GM19467 (cell line): ENCODE results near the gene FAM241B.

Source experiments
- ATAC-seq: cut with Tn5 transposase; IDR thresholded peaks from one replicate; pipeline ENCODE4 v1.9.1; 2021; ENCODE audit warnings: mild to moderate bottlenecking, moderate library complexity; ENCODE audit not compliant: unreplicated experiment

FAM241B gene

DNA sequence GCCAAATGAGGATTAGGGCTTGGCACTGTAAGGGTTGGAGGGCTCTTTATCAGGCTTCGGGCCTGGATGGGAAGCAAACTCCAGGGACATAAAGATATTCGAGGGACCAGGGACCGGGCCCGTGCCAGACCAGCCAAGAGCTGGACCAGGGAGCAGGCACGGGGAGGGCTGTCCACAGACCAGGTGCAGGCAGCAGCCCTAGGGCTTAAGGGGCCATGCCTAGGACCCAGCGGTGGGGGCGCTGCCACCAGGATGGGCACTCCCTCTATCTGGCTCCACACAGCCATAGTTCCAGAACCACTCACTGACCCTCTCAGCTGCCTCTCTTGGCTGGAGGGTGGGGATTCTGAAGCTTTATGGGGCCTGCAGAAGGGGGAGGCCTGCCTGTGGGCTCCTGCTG lies 32.9 kb downstream of the FAM241B start:
- ATAC-seq: no peak

GRCh38 chr10:69663369-69663947 lies 33.4 kb downstream of the FAM241B start:
- ATAC-seq: no peak

DNA sequence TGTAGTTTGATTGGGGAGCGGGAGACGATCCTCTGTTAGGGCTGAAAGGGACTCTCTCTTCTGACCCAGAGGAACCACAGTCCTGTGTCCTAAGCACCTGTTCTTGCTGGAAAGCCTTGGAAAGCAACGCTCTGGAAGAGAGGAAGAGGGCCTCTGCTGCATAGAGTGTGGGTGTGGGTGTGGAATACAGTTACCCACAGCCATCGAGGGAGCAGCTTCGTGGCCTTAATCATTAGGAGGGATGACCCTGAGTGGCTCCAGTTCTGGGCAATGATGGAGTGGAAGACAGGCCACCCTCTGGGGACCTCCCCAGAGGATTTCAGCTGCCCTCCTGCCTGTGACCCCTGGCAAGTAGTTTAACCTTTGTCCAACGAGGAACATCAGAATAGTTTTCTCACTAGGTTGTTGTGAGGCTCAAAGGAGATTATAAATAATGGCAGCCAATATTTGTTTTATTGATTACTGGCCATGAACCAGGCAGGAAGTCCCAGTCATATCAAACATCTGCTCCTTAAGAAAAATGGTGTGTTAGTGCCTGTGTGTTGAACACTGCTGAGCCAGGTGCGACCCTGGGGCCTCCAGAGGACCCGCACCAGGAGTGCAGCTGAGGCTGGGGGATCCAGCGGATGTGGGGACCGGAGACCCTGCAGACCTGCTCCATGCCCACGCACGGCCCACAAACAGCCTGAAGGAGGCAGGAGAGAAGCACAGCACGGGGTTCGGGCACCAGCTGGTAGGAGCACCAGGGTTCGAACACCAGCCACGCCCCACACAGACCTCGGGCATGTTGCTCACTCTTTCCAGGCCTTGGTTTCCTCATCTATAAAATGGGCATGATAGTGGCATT lies 35.6 kb downstream of the FAM241B start:
- ATAC-seq: no peak

DNA sequence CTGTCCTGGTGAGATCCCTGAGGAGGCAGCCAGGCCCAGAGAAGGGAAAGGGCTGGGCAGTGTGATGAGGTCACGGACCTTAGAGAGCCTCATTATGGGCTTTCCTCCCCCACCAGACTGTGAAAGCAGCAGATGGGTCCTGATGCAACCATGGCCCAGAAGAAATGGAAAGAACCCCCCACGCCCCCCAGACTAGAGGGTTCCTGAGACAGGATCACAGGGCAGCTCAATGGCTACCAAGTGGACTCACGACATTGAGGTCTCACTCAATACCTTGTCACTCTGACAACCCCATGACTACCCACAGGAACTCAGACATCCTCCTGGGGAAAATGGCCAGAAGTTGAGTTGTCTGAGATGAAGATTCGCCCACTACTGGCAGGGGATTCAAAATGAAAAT lies 36.7 kb downstream of the FAM241B start:
- no peak for ATAC-seq

DNA sequence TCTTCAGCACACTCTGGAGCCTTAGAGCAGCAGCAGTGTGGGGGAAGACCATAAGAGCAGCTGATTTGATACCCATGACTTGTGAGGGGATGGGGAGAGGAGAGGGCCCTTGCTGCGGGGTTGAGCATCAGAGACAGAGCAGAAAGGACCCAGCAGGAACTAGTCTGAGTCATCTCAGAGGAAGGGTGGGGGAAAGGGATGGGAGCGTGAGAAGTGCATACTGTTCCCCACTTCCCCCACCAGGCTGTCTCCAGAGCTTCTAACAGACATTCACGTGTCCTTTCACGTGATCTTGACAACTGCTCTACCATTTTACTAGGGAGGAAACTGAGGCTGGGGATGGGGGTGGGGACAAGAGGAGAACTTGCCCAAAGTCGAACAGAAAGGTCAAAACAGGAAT lies 38.7 kb downstream of the FAM241B start:
- no peak for ATAC-seq

DNA sequence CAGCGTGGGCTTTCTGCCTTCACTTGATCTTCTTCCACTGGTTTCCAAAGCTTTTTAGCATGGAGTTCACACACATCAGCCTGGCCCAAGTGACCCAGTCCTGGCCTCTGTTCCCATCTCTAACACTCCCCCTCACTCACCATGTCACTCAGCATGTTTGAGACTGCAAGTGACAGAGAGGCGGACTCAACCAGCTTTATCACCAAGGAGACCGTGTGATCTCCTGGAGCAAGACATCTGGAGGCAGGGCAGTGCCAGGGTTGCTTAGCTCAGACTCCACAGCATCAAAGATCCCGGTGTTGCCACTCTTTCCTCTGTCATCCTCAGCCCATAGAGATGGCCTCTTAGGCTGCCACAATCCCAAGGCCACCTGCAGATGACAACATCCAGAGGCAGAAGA lies 39.4 kb downstream of the FAM241B start:
- no peak for ATAC-seq

DNA sequence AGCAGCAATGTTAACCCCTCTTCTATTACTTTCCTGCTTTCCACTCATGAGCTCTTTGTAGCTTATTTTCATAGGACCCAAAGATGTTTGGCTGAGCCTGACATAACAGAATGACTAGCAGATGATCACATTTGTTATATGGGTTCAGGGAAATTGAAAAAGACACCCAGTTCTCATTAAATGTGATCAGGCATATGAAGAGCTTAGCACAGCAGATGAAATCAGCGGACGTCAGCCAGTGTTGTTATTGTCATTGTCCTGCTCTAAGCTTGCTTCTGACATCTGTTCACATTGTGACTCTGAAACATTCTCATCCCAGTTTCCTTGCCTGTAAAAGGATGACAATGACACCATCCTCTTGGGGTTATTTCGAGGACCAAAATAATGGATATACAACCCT lies 43.5 kb downstream of the FAM241B start:
- no peak for ATAC-seq

- no peak for ATAC-seq
Measured at GRCh38 chr10:69674786-69675185, 44.7 kb downstream of the FAM241B start.

DNA sequence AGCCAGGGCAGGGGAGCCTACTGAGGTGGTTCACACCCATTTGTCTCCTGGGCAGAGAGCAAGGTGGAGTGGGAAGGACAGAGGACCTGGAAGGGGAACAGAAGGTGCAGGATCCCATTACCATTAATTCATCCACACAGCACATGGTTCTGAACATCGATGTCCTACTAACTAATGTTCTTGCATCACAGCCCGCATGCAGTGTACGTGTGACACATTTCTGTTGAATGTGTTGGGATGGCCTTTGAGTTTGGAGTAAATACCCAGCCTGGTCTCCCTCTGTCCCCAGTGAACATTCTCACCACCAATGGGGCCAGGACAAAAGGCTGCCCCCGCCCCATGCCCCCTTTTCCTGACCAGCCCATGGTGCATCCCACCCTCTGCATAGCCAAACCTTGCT lies 46.3 kb downstream of the FAM241B start:
- ATAC-seq: no peak

DNA sequence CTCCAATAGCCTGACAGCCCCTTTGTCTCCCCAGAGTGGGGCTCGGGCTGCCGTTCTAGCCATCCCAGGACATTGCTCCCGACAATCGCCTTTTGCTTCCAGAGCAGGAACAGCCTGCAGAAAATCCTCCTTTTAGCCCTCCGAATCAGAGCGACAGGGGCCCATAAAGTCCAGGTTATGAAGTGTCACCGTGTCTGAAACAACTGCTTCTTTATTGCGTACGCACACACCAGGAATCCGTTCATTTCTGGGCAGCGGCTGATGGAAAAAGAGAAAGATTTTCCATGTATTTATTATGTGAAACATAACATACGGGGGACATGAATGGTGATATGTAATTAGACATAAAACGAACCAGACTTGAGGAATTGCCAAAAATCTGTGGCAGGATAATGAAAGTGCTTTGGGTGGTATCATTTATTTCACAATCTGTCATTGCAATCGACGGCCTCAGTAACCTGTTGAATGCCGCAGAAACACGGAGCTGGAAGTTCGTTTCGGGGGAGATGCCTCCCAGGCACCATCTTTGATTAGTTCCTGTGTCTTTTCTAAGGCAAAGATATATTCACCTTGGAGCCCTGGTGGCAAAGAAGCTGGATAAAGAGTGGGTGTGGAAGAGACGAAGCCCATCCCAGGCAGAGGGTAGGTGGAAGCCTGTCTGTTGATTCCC lies 48.1 kb downstream of the FAM241B start:
- ATAC-seq: no peak

GRCh38 chr10:69679736-69680135 lies 49.7 kb downstream of the FAM241B start:
- ATAC-seq: no peak

- ATAC-seq: no peak
Measured at GRCh38 chr10:69680610-69681009, 50.6 kb downstream of the FAM241B start.

DNA sequence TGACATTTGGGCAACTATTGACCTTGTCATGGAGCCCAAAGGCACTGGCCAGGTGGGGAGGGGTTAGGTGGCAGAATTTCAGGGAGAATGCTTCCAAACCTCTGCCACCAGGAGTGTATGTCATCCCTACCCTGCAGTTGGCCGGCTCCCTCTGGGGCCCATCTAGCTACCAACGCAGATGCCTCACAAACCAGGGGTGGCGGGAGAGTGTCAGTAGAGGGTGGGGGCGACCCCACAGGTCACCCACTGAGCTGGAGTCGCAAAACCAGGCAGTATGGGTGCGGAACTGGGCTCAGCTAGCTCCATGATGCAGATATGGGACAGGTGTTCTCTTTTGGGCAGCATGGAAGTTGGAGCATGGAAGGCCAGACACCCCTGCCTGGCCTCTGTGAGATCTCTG lies 51.4 kb downstream of the FAM241B start:
- ATAC-seq: no peak

DNA sequence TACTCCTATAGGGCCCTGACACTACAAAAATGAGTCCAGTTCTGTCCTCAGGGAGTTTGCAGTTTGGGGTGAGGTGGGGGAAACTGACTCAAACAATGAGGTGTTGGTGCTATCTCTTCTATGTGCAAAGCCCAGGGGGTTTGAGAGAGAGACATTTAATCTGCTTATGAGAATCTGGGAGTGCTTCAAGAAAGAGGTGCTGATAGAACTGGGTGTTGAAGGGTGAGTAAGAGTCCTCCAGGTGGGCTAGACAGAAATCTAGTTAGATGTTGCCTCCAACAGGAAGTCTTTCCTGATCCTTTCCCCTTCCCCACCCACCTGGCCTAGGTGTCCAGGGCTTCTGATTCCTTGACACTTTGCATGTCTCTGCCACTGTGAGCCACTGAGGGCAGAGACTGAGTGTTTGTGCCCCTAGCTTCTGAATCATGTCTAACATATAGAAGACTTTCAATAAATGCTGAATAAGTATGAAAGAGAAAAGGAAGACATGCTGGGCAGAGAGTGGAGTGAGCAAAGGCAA lies 53.0 kb downstream of the FAM241B start:
- no peak for ATAC-seq
